Stimulated activated naive B cell treated with anti-CD40 and anti-IgM and Interleukin-4, amounts not matched to agents 10 μg/mL and 1 μg/mL and 100 μg/mL, for 72 hours (primary cell): Measurements from ENCODE around the gene GABPB1.
A peak's percentile ranks its signal among the peaks of the same experiment; 100 is the strongest.

Source experiments
- ATAC-seq, 2 donors: fragments of 150-1000 bp; cut with Tn5 transposase; replicated peaks; 2 replicates each; pipeline ENCODE4 v1.10.0; 2021; ENCODE audit warnings: moderate library complexity in 1 of 2
- DNase-seq: peaks from one replicate; pipeline ENCODE4 v3.0.0; 2021
- H3K27ac Mint-ChIP-seq: one replicate; pipeline ENCODE4 v1.8.0; 2022; ENCODE audit warnings: mild to moderate bottlenecking, mixed read lengths
- H3K27me3 Mint-ChIP-seq, 2 donors: one replicate each; pipeline ENCODE4 v1.8.0; 2022; ENCODE audit warnings: mixed read lengths in 2 of 2
- H3K36me3 Mint-ChIP-seq, 2 donors: one replicate each; pipeline ENCODE4 v1.8.0; 2022; ENCODE audit warnings: mixed read lengths in 2 of 2, mild to moderate bottlenecking in 1 of 2
- H3K4me1 Mint-ChIP-seq, 2 donors: one replicate each; pipeline ENCODE4 v1.8.0; 2022; ENCODE audit warnings: mixed read lengths in 2 of 2, mild to moderate bottlenecking in 1 of 2
- H3K4me3 Mint-ChIP-seq, 2 donors: one replicate each; pipeline ENCODE4 v1.8.0; 2022; ENCODE audit warnings: mild to moderate bottlenecking in 2 of 2, mixed read lengths in 2 of 2, moderate library complexity in 1 of 2
- H3K9me3 Mint-ChIP-seq, 2 donors: one replicate each; pipeline ENCODE4 v1.8.0; 2022; ENCODE audit warnings: mixed read lengths in 2 of 2, mild to moderate bottlenecking in 1 of 2

Gene GABPB1

DNA sequence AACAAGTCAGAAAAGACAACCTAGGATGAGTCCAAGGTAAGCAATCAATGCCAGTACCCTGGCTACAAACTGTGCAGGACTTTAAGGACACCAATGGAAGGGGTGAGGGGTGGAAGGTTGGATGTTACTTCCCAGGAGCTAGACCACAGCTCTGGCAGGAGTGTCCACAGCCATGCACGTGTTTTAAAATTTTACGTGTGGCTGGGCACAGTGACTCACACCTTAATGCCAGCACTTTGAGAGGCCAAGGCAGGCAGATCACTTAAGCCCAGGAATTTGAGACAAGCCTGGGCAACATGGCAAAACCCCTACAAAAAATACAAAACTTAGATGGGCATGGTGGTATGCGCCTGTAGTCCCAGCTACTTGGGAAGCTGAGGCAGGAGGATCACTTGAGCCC lies 74.7 kb downstream of the GABPB1 start:
- Mint-ChIP-seq H3K4me1 (peaks cover 0 to 3% of the 10 kb centered on the region in 2 donors), H3K27ac (peak overlapping the region; percentile 31), H3K36me3 (peaks cover 13 to 18% of the 10 kb centered on the region in 2 donors), H3K9me3 (no peaks in the 10 kb centered on the region), H3K4me3 (no peak overlapping the region), H3K27me3 (no peaks in the 10 kb centered on the region)
- no peak for ATAC-seq
- DNase-seq = no peak

DNA sequence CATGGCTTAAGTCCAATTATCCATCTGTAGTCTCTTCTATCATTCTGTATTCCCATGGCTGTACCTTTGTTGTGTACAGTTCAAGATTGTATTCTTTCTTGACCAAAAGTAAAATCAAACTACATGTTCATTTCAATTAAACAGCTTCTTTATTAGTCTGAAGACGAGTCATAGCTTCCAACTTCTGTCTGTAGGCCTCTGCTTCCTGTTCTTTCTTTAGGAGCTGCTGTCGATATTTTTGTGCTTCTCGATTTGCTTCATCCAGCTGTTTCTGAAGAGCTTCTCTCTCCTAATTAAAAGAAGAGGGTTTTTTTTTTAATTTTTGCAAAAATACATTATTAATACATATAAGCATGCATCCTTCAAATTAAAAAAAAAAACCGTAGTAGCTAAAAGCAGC lies 76.5 kb downstream of the GABPB1 start:
- no peak overlapping the region for H3K27ac Mint-ChIP-seq
- DNase-seq = no peak
- no peak for ATAC-seq
- H3K9me3 Mint-ChIP-seq = no peaks in the 10 kb centered on the region
- H3K4me3 Mint-ChIP-seq = no peak overlapping the region
- peaks cover 0 to 3% of the 10 kb centered on the region in 2 donors for H3K4me1 Mint-ChIP-seq
- no peaks in the 10 kb centered on the region for H3K27me3 Mint-ChIP-seq
- H3K36me3 Mint-ChIP-seq = peaks cover 7 to 10% of the 10 kb centered on the region in 2 donors

DNA sequence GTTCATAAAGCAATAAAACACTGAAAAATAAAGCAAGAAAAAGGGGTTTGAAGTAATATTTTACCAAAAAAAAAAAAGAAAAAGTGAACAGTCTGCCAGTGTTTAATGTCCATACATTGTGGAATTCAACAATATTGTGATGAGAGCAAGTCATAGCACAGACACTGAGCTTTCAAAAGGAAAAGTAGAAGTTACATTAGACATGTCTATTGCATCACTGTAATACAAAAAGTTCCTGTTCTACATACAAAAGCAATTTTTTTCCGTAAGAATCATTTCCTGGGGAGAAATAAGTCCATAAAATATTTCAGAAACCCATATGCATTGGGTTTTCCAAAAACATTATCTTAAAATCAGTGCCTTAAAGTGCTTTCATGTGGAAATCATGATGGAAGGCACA lies 77.6 kb downstream of the GABPB1 start:
- DNase-seq (no peak), ATAC-seq (no peak)
- no peaks in the 10 kb centered on the region for H3K27me3 Mint-ChIP-seq
- no peaks in the 10 kb centered on the region for H3K9me3 Mint-ChIP-seq
- no peak overlapping the region for H3K4me3 Mint-ChIP-seq
- no peak overlapping the region for H3K27ac Mint-ChIP-seq
- peaks cover 0 to 3% of the 10 kb centered on the region in 2 donors for H3K4me1 Mint-ChIP-seq
- peaks cover 5 to 9% of the 10 kb centered on the region in 2 donors for H3K36me3 Mint-ChIP-seq

DNA sequence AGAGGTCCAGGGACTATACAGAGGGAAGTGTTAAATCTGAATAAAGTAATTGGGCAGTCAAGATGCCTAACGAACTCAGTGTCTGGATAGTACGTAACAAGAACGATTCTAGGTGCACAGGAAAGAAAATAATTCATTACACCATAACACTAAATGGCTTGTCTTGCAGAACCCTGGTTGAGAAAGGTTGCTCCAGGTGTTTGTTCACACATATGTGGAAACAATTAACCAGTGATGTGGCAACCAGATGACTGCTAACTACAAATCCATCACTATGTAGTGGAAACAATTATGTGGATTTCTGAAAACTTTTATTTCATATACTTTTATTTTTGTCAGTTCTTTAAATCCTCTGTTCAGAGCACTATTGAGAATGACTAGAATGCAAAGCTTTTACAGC lies 79.1 kb downstream of the GABPB1 start:
- H3K36me3 Mint-ChIP-seq = peaks cover 5 to 9% of the 10 kb centered on the region in 2 donors
- no peak for ATAC-seq
- DNase-seq = no peak
- peaks cover 0 to 3% of the 10 kb centered on the region in 2 donors for H3K4me1 Mint-ChIP-seq
- no peaks in the 10 kb centered on the region for H3K27me3 Mint-ChIP-seq
- no peaks in the 10 kb centered on the region for H3K9me3 Mint-ChIP-seq
- H3K4me3 Mint-ChIP-seq = no peak overlapping the region
- no peak overlapping the region for H3K27ac Mint-ChIP-seq

DNA sequence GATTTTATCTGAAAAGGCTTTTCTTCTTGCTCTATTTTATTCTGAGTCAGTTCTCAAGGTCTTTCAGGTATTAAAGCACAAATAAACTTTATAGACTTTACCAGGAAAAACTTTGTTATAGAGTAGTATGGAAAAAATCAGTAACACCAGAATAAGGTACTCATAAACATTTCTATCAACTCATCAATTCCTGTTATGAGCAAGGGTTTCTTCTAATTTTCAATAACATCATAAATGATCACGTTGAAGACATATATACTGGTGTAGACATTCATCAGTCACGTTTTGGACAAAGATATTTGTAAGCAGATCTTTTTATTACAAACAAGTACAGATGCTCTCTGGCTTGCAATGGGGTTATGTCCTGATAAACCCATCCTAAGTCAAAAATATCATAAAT lies 79.9 kb downstream of the GABPB1 start:
- Mint-ChIP-seq H3K4me1 (peaks cover 0 to under 1% of the 10 kb centered on the region in 2 donors), H3K27me3 (no peaks in the 10 kb centered on the region), H3K36me3 (peaks cover 5% of the 10 kb centered on the region in 2 donors), H3K27ac (no peak overlapping the region), H3K9me3 (no peaks in the 10 kb centered on the region), H3K4me3 (no peak overlapping the region)
- DNase-seq = no peak
- ATAC-seq = no peak

DNA sequence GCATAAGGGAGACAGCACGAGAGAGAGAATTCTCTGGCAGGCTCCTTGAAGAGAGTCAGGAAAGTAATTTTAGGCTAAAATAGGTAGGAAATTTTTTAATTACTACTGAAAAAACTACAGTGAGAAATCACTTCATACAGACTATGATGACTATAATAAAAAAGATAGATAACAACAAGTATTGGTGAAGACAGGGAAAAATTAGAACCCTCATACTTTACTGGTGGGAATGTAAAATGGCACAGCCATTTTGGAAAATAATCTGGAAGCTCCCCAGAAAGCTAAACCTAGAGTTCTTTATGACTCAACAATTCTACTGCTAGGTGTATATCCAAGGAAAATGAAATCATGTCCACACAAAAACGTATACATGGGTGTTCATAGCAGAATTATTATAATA lies 87.4 kb downstream of the GABPB1 start:
- DNase-seq (no peak), ATAC-seq (no peak)
- Mint-ChIP-seq H3K36me3 (no peaks in the 10 kb centered on the region), H3K27me3 (peaks cover 0 to 5% of the 10 kb centered on the region in 2 donors), H3K9me3 (peaks cover 5% of the 10 kb centered on the region in 2 donors), H3K4me3 (no peak overlapping the region), H3K4me1 (peaks cover 6 to 8% of the 10 kb centered on the region in 2 donors), H3K27ac (no peak overlapping the region)

DNA sequence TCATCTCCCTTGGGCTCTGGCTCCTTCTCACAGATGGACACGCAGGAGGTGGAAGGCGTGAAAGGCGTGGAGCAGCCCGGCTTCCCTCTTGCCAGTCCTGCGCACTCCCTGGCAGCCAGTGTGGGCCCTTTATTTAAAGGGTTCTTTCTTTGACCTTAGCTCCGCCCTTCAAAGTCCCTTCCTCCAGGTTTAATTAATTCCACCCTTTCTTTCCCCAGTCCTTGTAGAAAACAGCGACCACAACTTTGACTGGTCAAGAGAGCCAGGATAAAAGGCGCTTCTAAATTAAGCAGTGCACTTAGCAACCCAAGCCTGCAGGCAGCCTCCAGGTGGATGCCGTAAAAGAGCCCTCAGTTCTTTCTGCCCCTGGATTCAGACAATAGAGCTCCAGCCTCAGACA lies 89.4 kb downstream of the GABPB1 start, which contains the start of gene HDC:
Gene HDC, minus strand, starts transcription at position 107 of the 400 bp plus-strand sequence. Its CDS starts 103 bp downstream, at position 4.
- Mint-ChIP-seq H3K9me3 (peaks cover 5% of the 10 kb centered on the region in 2 donors), H3K36me3 (no peaks in the 10 kb centered on the region), H3K27me3 (peaks cover 0 to 5% of the 10 kb centered on the region in 2 donors), H3K4me3 (no peak within 1 kb of the TSS), H3K4me1 (peaks cover 17 to 24% of the 10 kb centered on the region in 2 donors), H3K27ac (no peak within 1 kb of the TSS)
- DNase-seq (no peak), ATAC-seq (no peak)

DNA sequence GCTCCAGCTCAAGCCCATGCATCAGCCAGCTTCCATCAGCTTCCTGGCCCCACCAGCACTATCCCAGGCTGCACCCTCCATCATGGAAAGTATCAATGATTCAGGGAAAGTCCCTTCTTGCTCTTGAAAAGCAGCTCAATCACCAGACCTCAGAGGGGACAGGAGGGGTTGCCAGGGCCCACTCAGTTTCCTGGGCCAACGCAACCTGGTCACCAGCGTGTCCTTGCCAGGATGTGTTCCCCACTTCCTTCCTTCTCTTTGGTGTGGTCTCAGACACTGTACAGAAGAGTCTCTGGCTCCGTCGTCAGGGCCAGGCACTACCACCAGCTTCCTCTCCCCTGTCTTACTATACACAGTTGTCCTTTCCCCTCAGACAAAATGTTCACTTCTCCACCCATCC lies 92.5 kb downstream of the GABPB1 start:
- Mint-ChIP-seq H3K27ac (peak overlapping the region; percentile 81), H3K4me1 (peaks cover 23 to 38% of the 10 kb centered on the region in 2 donors), H3K4me3 (peak overlapping the region in 1 of 2 donors; percentile 28), H3K27me3 (peaks cover 0 to 10% of the 10 kb centered on the region in 2 donors), H3K36me3 (no peaks in the 10 kb centered on the region), H3K9me3 (peaks cover 5% of the 10 kb centered on the region in 2 donors)
- peak; percentile 36 for DNase-seq
- ATAC-seq = peak; percentile 63

DNA sequence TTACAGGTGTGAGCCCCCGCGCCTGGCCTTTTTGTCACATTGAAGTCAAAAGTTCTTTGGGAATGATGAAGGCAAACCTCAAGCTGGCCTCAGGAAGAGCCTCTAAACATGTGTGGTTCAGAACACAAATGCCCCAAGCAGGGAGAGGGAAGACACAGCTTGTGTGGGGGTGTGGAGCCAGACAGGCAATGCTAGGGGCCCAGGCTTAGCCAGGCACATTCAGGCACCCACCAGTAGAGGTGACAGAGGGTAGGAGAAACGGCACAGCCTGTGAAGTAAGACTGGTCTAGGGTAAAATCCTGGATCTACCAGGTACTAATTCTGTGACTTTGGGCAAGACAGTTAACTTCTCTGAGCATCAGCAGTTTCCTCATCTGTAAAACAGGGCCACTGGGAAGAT lies 93.0 kb downstream of the GABPB1 start:
- no peak overlapping the region for H3K27ac Mint-ChIP-seq
- no peaks in the 10 kb centered on the region for H3K36me3 Mint-ChIP-seq
- DNase-seq (no peak), ATAC-seq (peak in 1 of 2 donors; percentile 22)
- H3K27me3 Mint-ChIP-seq = peaks cover 0 to 7% of the 10 kb centered on the region in 2 donors
- H3K4me1 Mint-ChIP-seq = peaks cover 23 to 38% of the 10 kb centered on the region in 2 donors
- H3K9me3 Mint-ChIP-seq = peaks cover 1 to 2% of the 10 kb centered on the region in 2 donors
- no peak overlapping the region for H3K4me3 Mint-ChIP-seq

DNA sequence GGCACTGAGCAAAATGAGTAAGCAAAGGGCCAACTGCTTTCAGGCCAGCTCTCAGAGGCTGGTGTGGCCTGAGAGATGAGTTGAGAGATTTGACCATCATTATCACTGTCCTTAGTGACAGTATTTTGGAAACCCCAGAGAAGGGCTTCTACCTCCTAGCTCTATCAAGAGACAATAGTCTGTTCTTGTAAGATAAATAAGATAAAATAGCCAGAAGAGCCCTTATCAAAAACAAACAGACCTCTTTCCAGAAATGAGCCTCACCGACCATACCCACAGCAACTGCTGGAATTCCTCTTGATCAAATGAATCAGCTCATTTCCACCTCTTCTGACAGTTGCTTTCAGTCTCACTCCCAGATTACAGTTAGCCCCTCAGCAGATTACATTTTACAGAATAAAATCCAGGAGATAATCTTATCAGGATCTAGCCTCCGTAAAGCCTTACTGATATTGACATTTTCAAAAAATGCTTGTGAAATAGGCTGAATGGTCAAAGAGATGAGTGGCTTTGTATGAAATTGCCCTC lies 94.0 kb downstream of the GABPB1 start:
- Mint-ChIP-seq H3K9me3 (no peaks in the 10 kb centered on the region), H3K4me1 (peaks cover 23 to 38% of the 10 kb centered on the region in 2 donors), H3K4me3 (no peak overlapping the region), H3K27ac (peak overlapping the region; percentile 76), H3K36me3 (no peaks in the 10 kb centered on the region), H3K27me3 (peaks cover 0 to 5% of the 10 kb centered on the region in 2 donors)
- ATAC-seq (peak; percentile 10 to 29), DNase-seq (no peak)

DNA sequence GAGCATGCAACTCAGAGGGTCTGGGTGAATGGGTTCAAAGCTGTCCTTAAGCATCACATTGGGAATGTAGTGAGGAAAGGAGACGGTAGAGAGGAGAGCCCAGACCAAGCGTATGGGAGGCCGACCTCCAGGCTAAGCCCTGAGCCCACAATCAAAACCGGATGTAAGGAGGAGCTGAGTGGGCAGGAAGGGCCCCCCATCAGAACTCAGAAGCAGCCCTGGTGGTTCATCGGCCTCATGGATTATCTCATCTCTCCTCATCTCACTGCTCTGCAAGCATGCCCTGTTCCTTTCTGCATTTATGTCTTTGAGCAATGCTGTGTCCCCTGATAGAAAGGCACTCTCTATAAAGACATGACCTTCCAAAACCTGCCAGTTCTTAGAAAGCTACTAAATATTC lies 95.7 kb downstream of the GABPB1 start:
- Mint-ChIP-seq H3K36me3 (no peaks in the 10 kb centered on the region), H3K9me3 (no peaks in the 10 kb centered on the region), H3K4me1 (peaks cover 23 to 38% of the 10 kb centered on the region in 2 donors), H3K27ac (no peak overlapping the region), H3K4me3 (no peak overlapping the region), H3K27me3 (peaks cover 0 to 5% of the 10 kb centered on the region in 2 donors)
- ATAC-seq (no peak), DNase-seq (no peak)

DNA sequence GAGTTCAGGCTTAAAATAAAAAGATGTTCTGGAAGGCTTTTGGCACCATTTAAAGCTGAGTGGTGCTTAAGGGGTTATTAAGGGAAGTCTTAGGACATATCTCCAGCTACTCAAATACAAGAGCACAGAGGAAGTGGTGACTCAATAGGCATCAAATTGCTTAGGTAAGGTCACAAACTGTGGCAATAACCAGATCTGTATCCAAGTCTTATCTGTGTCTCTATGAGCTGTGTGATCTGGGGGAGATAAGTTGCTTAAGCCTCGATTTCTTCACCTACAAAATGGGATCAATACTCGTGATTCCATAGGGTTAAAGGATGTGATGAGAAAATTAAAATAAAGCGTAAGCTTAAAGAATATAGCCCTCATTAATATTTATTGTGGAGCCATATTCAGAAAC lies 97.1 kb downstream of the GABPB1 start:
- no peak for DNase-seq

DNA sequence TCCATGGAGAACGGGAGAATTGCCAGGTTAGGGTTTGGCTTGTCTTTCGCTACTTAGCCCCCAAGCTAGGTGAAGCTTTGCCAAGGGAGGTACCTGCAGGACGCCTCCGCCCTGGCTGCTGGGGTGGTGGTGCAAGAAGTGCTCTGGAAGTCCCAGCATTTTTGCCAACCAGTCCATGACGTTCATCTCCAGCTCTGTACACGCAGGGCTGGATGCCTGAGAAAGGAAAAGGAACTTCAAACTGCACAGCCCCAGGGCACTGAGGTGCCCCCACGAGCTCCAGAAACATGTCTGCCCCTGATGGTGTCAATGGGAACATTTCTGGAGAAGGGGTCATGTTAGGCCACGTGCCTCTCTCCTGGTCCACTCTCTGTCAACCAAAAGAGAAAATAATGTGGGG lies 97.7 kb downstream of the GABPB1 start:
- Mint-ChIP-seq H3K4me1 (peaks cover 14 to 27% of the 10 kb centered on the region in 2 donors), H3K36me3 (no peaks in the 10 kb centered on the region), H3K9me3 (no peaks in the 10 kb centered on the region), H3K4me3 (no peak overlapping the region), H3K27ac (no peak overlapping the region), H3K27me3 (peaks cover 0 to 5% of the 10 kb centered on the region in 2 donors)
- DNase-seq (no peak), ATAC-seq (no peak)

More for the DNA sequence above, 97.1 kb downstream of the GABPB1 start:
- ATAC-seq = no peak
- H3K4me3 Mint-ChIP-seq = no peak overlapping the region
- H3K27me3 Mint-ChIP-seq = peaks cover 0 to 5% of the 10 kb centered on the region in 2 donors
- H3K4me1 Mint-ChIP-seq = peaks cover 19 to 33% of the 10 kb centered on the region in 2 donors
- no peaks in the 10 kb centered on the region for H3K9me3 Mint-ChIP-seq
- H3K27ac Mint-ChIP-seq = no peak overlapping the region
- H3K36me3 Mint-ChIP-seq = no peaks in the 10 kb centered on the region

DNA sequence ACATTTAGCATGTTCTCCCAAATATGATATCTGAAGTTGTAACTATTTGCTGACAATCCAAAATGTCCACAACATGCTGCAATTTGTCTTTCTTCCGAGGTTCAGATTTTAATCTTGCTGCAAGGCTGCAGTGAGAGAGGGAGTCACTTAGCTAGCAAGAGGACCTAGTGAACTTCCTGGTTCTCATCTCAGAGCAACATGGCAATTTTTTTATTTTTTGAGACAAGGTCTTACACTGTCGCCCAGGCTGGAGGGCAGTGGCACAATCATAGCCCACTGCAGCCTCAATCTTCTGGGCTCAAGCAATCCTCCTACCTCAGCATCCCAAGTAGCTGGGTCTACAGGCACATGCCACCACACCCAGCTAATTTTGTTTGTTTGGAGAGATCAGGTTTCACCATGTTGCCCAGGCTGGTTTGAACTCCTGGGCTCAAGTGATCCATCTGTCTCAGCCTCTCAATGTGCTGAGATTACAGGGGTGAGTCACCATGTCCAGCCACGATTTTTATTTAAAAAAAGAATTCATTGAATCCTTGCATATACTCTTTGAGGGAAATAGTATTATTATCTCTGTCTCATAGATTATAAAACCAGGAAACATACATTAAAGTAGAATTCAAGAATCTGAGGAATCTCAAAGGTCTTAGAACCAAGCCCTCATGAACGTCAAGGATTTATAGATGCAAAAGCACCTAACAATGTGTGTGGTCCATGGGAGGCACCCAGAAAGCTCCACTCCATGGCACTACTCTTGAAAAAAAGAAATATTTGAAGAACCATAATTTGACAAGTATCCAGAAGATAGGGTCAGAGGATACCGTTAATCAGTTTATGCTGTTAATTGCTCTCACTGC lies 98.6 kb downstream of the GABPB1 start:
- peaks cover 0 to 5% of the 10 kb centered on the region in 2 donors for H3K27me3 Mint-ChIP-seq
- DNase-seq = no peak

DNA sequence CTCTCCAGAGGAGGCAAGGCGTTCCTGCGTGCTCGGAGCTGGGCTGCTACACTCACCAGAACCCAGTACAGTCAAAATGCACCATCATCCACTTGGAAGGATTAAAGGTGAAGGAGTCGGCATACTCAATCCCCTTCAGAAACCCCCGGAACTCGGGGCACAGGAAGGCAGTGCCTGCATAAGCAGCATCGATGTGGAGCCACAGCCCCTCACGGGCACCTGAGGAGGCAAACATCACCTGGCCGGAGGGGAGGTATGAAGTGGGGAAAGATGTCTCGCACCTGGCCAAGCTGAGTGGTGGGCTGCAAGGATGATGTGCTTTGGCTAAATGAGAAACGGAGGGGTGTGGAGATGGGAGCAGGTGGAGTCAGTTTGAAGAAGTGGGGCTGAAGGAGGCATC lies 102.4 kb downstream of the GABPB1 start:
- no peaks in the 10 kb centered on the region for H3K27me3 Mint-ChIP-seq
- no peaks in the 10 kb centered on the region for H3K9me3 Mint-ChIP-seq
- DNase-seq = no peak
- H3K36me3 Mint-ChIP-seq = no peaks in the 10 kb centered on the region
- no peak overlapping the region for H3K27ac Mint-ChIP-seq
- no peak overlapping the region for H3K4me3 Mint-ChIP-seq
- peaks cover 14 to 19% of the 10 kb centered on the region in 2 donors for H3K4me1 Mint-ChIP-seq
- ATAC-seq = no peak

More for the DNA sequence above, 98.6 kb downstream of the GABPB1 start:
- H3K4me3 Mint-ChIP-seq = no peak overlapping the region
- H3K27ac Mint-ChIP-seq = no peak overlapping the region
- no peaks in the 10 kb centered on the region for H3K36me3 Mint-ChIP-seq
- no peaks in the 10 kb centered on the region for H3K9me3 Mint-ChIP-seq
- peaks cover 9 to 21% of the 10 kb centered on the region in 2 donors for H3K4me1 Mint-ChIP-seq
- ATAC-seq = no peak
